GM12892 (cell line): ENCODE measurements around the gene NPHP4.

Source experiments
- POLR2A ChIP-seq: IDR thresholded peaks from 2 replicates; pipeline ENCODE4 v1.6.1; 2011; ENCODE audit warnings: low read depth, low read length, control low read depth
- POLR2AphosphoS5 ChIP-seq: IDR thresholded peaks from 2 replicates; pipeline ENCODE4 v1.6.1; 2011; ENCODE audit warnings: low read depth, low read length, control low read depth

DNA sequence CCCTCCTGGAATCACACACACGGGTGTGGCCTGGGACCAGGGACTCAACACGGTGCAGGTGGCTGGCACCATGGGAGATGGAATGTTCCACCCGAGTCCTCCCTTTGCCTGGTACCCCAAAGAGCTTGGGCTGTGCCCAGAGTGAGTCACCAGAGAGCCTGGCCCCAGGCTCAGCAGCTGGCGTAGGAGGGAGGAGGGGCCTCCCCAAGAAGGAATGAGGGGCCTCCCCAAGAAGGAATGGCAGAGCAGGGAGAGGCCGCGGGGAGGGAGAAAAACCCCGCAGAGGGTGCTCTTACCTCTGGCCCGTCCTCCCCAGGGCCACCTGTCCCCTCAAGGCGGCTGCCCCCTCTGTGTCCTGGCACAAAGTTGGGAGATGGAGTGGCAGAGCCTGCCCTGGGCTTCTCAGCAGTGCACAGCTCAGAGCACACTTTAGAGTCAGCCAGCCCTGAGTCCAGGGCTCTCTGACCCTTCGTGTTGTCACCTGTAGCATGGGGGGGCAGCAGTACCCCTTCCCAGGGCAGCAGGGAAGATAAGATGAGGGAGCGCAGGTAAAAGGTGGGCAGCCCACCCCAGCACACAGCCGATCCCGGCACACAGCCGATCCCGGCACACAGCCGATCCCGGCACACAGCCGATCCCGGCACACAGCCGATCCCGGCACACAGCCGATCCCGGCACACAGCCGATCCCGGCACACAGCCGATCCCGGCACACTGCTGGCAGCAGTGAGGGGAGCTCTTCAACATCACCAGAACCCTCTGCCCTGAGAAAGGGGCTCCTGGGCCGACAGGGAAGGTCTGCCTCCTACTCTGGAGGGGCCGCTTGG, 33.3 kb upstream of the NPHP4 start:
- no peak for TF ChIP-seq POLR2A
- TF ChIP-seq POLR2AphosphoS5: no peak
